Fibroblast of lung (primary cell): ENCODE data around the gene ITPR2.

Source experiments
- CTCF ChIP-seq, 2 donors: IDR thresholded peaks in 1 of 2; conservative IDR thresholded peaks in 1 of 2; 1 replicate in 1 of 2; 2 replicates in 1 of 2; pipeline ENCODE4 v1.5.1; 2011 to 2012; ENCODE audit warnings: low read length in 2 of 2, control low read depth in 1 of 2, inconsistent platforms in 1 of 2, low read depth in 1 of 2, mild to moderate bottlenecking in 1 of 2
- EZH2 ChIP-seq: IDR thresholded peaks from 2 replicates; pipeline ENCODE4 v1.5.1; 2012; ENCODE audit warnings: low read length, control low read depth, mild to moderate bottlenecking; ENCODE audit errors: missing control alignments

- TF ChIP-seq CTCF (conservative IDR thresholded peaks at IDR 0.05 in 1 of 2, IDR thresholded peaks at IDR 0.05 in 1 of 2; ENCODE audit: low read depth in 1 of 2, low read length in 2 of 2) = no peak
- TF ChIP-seq EZH2 = no peak
Measured at GRCh38 chr12:26623136-26623535, 209.9 kb downstream of the ITPR2 start.
